ENCODE results near the gene S100A3.

DNA sequence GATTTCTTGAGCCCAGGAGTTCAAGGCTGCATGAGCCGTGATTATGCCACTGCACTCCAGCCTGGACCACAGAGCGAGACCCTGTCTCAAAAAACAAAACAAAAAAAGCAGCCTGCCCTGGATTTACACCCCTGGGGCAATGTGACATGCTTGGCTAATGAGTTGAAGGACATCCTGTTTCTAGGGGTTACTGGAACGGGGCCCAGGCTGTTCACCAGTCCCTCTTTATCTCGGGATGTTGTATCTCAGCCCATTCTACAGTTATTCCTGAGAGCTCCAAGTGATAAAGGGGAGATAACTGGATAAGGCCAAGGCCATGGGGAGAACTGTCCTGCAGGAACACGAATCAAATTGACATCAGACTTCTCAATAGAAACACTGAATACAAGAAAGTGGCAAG is 38.3 kb upstream of the S100A3 start:
- TF ChIP-seq, protein P1, sequence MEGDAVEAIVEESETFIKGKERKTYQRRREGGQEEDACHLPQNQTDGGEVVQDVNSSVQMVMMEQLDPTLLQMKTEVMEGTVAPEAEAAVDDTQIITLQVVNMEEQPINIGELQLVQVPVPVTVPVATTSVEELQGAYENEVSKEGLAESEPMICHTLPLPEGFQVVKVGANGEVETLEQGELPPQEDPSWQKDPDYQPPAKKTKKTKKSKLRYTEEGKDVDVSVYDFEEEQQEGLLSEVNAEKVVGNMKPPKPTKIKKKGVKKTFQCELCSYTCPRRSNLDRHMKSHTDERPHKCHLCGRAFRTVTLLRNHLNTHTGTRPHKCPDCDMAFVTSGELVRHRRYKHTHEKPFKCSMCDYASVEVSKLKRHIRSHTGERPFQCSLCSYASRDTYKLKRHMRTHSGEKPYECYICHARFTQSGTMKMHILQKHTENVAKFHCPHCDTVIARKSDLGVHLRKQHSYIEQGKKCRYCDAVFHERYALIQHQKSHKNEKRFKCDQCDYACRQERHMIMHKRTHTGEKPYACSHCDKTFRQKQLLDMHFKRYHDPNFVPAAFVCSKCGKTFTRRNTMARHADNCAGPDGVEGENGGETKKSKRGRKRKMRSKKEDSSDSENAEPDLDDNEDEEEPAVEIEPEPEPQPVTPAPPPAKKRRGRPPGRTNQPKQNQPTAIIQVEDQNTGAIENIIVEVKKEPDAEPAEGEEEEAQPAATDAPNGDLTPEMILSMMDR (conservative IDR thresholded peaks at IDR 0.05), result no peak
- TF ChIP-seq EZH2 (IDR thresholded peaks at IDR 0.05; ENCODE audit: low read depth), result no peak
